Loucy (cell line): Measurements from ENCODE around the gene PRF1.

ENCODE experiments used
- H2AFZ ChIP-seq: fragments of 200-600 bp; sonication (generic); 2 replicates; pipeline ENCODE4 v1.6.0; 2016; ENCODE audit warnings: antibody characterized with exemption, mild to moderate bottlenecking, low read length, moderate library complexity
- H3F3A ChIP-seq: fragments of 200-600 bp; 2 replicates; pipeline ENCODE4 v1.6.0; 2016; ENCODE audit warnings: antibody characterized with exemption, low read depth, mild to moderate bottlenecking
- H3K27me3 ChIP-seq: fragments of 200-600 bp; sonication (generic); 2 replicates; pipeline ENCODE4 v1.6.1; 2014; ENCODE audit warnings: low read length, mild to moderate bottlenecking; ENCODE audit not compliant: insufficient read depth, poor library complexity, severe bottlenecking
- H3K36me3 ChIP-seq: fragments of 200-600 bp; sonication (generic); 2 replicates; pipeline ENCODE4 v1.6.1; 2016; ENCODE audit warnings: low read length; ENCODE audit not compliant: insufficient read depth
- H3K4me1 ChIP-seq: fragments of 200-600 bp; sonication (generic); 2 replicates; pipeline ENCODE4 v1.5.1; 2014; ENCODE audit warnings: low read length, mild to moderate bottlenecking; ENCODE audit not compliant: insufficient read depth, poor library complexity, severe bottlenecking
- H3K4me2 ChIP-seq: fragments of 200-600 bp; sonication (generic); 2 replicates; pipeline ENCODE4 v1.6.0; 2014; ENCODE audit warnings: antibody characterized with exemption, low read length, low read depth, mild to moderate bottlenecking; ENCODE audit not compliant: poor library complexity, severe bottlenecking
- H3K4me3 ChIP-seq: fragments of 200-600 bp; sonication (generic); 2 replicates; pipeline ENCODE4 v1.5.1; 2014; ENCODE audit warnings: low read length, mild to moderate bottlenecking, mixed read lengths; ENCODE audit not compliant: poor library complexity, severe bottlenecking
- H3K79me2 ChIP-seq: fragments of 200-600 bp; sonication (generic); 2 replicates; pipeline ENCODE4 v1.6.1; 2014; ENCODE audit warnings: low read length; ENCODE audit not compliant: insufficient read depth
- H3K9ac ChIP-seq: fragments of 200-600 bp; sonication (generic); 2 replicates; pipeline ENCODE4 v1.6.0; 2014; ENCODE audit warnings: mild to moderate bottlenecking, low read depth, low read length, moderate library complexity; ENCODE audit not compliant: poor library complexity, severe bottlenecking
- H3K9me2 ChIP-seq: fragments of 200-600 bp; sonication (generic); replicated peaks from 2 replicates; pipeline ENCODE4 v1.6.1; 2016; ENCODE audit warnings: low read depth, low read length, mixed read lengths
- H3K9me3 ChIP-seq: fragments of 200-600 bp; sonication (generic); 2 replicates; pipeline ENCODE4 v1.6.1; 2014; ENCODE audit warnings: mild to moderate bottlenecking, antibody characterized with exemption, low read length, low read depth; ENCODE audit not compliant: insufficient read depth
- H4K20me1 ChIP-seq: fragments of 200-600 bp; sonication (generic); 2 replicates; pipeline ENCODE4 v1.6.0; 2014; ENCODE audit warnings: antibody characterized with exemption, low read length, mild to moderate bottlenecking; ENCODE audit not compliant: insufficient read depth, poor library complexity, severe bottlenecking
- CTCF ChIP-seq: fragments of 200-600 bp; sonication (generic); conservative IDR thresholded peaks from 2 replicates; pipeline ENCODE4 v1.5.1; 2014; ENCODE audit warnings: mild to moderate bottlenecking, antibody characterized with exemption, low read length
- EZH2phosphoT487 ChIP-seq: fragments of 200-600 bp; IDR thresholded peaks from 2 replicates; pipeline ENCODE4 v1.6.1; 2018; ENCODE audit warnings: antibody characterized with exemption, mild to moderate bottlenecking, moderate library complexity, borderline replicate concordance

Gene PRF1

GRCh38 chr10:70602665-70603448 lies at the start of gene PRF1:
Gene PRF1, minus strand, starts transcription at chr10:70602741. Its CDS starts 1,839 bp downstream, at chr10:70600902.
- Histone ChIP-seq H3K36me3 (no peaks in the 10 kb centered on the region; the same call in 1 of the 2 replicates), H3K4me2 (peak within 1 kb of the TSS; percentile 84), H4K20me1 (peaks cover 15% of the 10 kb centered on the region), H3K9me2 (no peaks in the 10 kb centered on the region), H3K9me3 (no peaks in the 10 kb centered on the region), H3F3A (no peaks in the 10 kb centered on the region), H3K79me2 (peaks cover 45% of the 10 kb centered on the region), H3K9ac (peak within 1 kb of the TSS; percentile 81), H3K4me1 (peaks cover 45% of the 10 kb centered on the region), H3K27me3 (no peaks in the 10 kb centered on the region), H3K4me3 (peak within 1 kb of the TSS; percentile 78), H2AFZ (peak within 1 kb of the TSS; percentile 53)
- no peak for TF ChIP-seq CTCF
- TF ChIP-seq EZH2phosphoT487, result no peak

- H3K79me2 ChIP-seq, result no peaks in the 10 kb centered on the region
- no peak overlapping the region for H2AFZ ChIP-seq
- H3K4me3 ChIP-seq, result no peak overlapping the region
- H4K20me1 ChIP-seq, result no peaks in the 10 kb centered on the region
- no peaks in the 10 kb centered on the region for H3F3A ChIP-seq
- no peaks in the 10 kb centered on the region for H3K36me3 ChIP-seq
- peaks cover 35% of the 10 kb centered on the region for H3K9me3 ChIP-seq
- no peaks in the 10 kb centered on the region for H3K4me1 ChIP-seq
- no peaks in the 10 kb centered on the region for H3K9me2 ChIP-seq
- no peaks in the 10 kb centered on the region for H3K27me3 ChIP-seq
- H3K9ac ChIP-seq, result no peak overlapping the region
- TF ChIP-seq EZH2phosphoT487, result no peak
- no peak for TF ChIP-seq CTCF
- no peak overlapping the region for H3K4me2 ChIP-seq
These were observed 49.1 kb upstream of the PRF1 start for GRCh38 chr10:70651661-70652060.

- Histone ChIP-seq H3K79me2 (no peaks in the 10 kb centered on the region), H2AFZ (no peak overlapping the region), H3K4me3 (no peak overlapping the region), H3K27me3 (no peaks in the 10 kb centered on the region), H3K4me1 (no peaks in the 10 kb centered on the region), H3K9me2 (no peaks in the 10 kb centered on the region), H3F3A (no peaks in the 10 kb centered on the region), H3K9ac (no peak overlapping the region), H4K20me1 (no peaks in the 10 kb centered on the region), H3K4me2 (no peak overlapping the region), H3K36me3 (no peaks in the 10 kb centered on the region), H3K9me3 (peaks cover 35% of the 10 kb centered on the region)
- no peak for TF ChIP-seq EZH2phosphoT487
- no peak for TF ChIP-seq CTCF
These were observed 48.2 kb upstream of the PRF1 start for GRCh38 chr10:70650718-70651117.
